NCI-H2196 treated with DMSO at 0.1 percent for 48 hours (cell line): ENCODE data around the gene NNT.
"Not testable (repeated sequence)": the region's sequence is repeated elsewhere in the genome, so short reads cannot be mapped to it uniquely, and the experiment has no call there.

Experiments
- DNase-seq: peaks from one replicate; lab custom pipeline; 2025; ENCODE audit not compliant: unreplicated experiment; lab: John Stamatoyannopoulos, UW

The NNT gene

GRCh38 chr5:43663916-43664315 is 60.9 kb downstream of the NNT start:
- DNase-seq = no peak

DNA sequence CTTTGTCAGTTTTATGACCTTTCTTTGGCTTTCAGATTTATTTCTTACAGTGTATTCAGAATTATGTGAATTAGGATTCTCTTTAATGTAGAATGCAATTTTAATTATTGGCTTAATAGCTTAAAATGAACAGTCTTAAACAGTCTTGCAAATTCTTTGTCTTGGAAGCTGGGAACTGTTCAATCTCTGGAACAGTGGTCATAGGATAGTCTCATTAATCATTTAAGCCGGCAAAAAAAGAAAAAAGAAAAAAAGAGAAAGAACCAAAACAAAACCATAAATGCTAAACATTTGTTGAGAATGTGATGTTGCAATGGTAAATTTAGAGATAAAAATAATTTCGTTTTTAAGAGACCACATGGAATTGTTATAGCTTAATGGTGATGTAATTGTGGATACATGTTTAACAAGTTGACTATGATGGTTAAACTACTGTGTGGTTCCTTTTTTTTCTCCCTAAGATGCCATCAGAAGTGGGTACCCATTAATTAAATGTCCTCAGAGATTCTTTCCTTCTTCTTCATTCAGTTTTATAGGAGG is 61.6 kb downstream of the NNT start:
- DNase-seq = no peak

DNA sequence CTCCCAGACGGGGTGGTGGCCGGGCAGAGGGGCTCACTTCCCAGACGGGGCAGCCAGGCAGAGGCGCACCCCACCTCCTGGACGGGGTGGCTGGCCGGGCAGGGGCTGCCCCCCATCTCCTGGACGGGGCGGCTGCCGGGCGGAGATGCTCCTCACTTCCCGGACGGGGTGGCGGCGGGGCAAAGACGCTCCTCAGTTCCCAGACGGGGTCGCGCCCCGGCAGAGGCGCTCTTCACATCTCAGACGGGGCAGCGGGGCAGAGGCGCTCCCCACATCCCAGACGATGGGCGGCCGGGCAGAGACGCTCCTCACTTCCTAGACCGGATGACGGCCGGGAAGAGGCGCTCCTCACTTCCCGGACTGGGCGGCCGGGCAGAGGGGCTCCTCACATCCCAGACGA is 62.8 kb downstream of the NNT start:
- DNase-seq = not testable (repeated sequence)

GRCh38 chr5:43666728-43667127 is 63.7 kb downstream of the NNT start:
- DNase-seq = not testable (repeated sequence)

- DNase-seq = not testable (repeated sequence)
These were observed 64.4 kb downstream of the NNT start for GRCh38 chr5:43667379-43667778.

DNA sequence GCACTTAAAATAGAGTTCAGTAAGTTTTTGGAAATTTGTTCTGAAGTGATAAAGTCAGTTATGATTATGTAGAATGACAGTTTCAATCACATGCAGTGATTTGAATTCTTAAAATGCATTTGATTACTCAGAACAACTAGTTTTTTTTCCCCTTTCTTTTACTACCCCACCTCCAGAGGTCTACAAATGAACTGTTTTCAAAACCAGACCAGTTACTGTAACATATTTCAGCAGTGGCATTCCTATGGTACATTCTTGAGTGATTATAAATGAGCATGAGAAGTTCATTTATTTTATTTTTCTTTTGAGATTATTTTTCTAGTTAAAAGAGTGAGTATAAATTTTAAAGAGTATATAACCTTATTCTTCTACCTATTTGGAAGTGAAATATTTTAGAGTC is 71.6 kb downstream of the NNT start:
- no peak for DNase-seq

DNA sequence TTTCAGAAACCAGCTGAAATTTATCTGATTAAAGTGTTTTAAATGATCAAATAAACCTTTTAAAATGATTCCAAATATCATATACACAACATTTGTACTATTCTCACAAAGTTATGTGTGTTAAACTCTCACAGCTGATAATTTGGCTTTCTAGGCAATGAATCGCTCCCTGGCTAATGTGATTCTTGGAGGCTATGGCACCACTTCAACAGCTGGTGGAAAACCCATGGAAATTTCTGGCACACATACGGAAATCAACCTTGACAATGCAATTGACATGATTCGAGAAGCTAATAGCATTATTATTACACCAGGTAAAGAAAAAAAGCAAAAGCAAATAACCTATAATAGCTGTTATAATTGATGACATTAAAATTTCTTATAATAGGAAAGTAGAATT is 72.4 kb downstream of the NNT start:
- DNase-seq = no peak

- no peak for DNase-seq
These were observed 73.3 kb downstream of the NNT start for GRCh38 chr5:43676083-43676840.

DNA sequence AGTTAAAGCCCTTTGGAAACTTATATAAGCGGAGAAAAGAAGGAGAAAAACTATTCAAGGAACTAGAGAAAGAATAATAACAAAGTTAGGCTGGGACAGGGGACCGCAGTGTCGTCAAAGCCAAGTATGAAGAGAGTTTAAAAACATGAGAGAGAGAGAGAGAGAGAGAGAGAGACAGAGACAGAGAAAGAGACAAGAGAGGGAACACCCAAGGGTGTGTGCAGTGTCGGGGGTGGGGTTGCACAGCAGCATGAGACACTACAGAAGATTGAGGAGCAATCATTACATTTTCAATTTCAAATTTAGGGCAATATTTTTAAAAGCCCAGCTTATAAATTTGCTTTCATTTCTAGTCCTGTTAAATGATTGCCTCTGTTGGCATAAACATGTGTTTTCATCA is 74.3 kb downstream of the NNT start:
- no peak for DNase-seq

DNA sequence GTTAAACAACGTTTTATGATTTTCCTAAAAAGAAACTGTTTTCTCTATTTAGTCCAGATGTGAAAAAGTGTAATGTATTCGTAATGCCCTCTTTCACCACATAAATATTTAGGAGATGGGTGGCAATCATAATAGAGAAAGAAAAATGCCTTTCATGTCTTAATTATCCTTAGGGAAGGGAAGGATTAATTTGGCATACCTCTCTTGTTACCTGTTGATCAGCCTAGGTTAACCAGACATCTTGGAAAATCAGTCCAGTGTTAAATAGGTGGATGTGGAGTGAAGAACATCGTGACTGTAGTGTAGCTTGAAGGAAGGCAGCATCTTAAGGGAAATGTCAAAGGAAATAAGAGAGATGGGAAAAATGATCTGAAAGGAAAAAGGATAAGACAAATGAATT is 76.2 kb downstream of the NNT start:
- DNase-seq = no peak

- DNase-seq = no peak
These were observed 77.3 kb downstream of the NNT start for GRCh38 chr5:43680286-43680685.

DNA sequence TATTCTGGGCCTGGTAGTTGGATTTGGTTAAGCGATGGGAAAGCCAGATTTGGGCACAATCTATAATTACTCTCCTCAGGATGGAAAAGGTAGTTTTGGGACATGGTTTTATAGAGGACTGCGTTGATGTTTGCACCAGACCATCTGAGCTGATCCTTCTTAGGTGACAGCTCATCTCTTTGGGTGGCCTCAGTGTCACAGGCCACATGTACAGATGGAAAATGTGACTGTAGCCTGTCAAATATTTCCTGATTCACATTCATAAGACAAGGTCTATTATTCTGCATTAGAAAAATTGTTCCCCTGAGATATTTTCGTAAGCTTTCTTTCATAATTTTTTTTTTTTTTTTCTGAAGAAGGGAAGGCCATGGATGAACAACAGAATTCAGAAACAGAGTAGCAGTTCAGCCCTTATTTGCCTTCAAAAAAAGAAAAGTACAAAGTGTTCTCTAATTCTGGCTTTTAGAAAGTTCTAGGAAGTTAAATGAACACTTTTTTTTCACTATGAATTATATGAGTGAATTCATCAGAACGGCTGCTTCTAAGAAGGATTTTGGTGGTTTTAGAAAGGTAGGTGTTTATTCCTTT is 81.0 kb downstream of the NNT start:
- DNase-seq = no peak

DNA sequence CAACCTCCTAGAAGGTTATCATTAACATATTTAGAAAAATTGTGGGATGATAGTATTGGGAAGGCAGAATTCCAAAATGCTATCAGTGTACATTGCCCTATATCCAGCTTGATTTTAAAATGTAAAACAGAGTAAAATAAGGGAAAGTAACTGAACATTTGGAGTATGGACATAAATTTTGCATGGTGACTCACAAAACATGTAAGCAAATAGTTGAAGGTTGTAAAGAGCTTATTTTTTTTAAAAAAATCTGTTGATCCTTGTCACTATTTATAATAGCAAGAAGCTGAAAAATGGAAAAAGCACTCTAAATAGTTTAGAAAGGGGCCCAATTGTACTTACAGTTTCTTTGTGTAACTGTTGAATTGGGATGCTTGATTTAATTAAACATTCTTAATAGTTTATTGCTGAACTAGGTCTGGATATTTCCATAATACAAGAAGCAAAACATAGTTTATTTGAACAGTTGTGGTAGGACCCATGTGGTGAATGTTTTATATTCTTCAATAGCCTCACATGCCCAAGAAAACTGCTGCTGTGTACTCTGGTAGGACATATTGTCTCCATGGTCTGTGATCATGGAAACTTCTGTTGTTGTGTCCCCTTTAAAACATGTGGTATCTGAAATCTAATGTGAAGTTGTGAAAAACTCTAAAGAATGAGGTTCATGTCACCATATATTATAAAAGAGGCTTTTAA is 82.4 kb downstream of the NNT start:
- DNase-seq = no peak

DNA sequence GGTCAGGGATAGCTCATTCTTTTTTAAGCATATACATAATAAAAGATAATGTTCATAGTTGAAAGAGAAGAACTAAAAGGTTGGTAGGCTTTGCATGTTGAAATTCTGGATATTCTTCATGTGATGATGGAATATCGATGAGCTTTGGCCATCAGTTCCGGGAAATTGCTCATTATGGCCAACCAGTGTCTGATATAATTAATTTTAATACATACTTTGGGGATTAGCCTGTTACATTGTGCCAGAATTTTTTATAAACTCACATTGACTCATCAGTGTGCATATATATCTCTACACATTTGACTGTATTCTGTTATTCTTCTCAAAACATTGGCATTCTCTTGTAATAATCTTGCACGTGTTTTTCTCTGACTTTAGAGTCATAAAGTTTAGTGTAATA is 84.3 kb downstream of the NNT start:
- no peak for DNase-seq

DNA sequence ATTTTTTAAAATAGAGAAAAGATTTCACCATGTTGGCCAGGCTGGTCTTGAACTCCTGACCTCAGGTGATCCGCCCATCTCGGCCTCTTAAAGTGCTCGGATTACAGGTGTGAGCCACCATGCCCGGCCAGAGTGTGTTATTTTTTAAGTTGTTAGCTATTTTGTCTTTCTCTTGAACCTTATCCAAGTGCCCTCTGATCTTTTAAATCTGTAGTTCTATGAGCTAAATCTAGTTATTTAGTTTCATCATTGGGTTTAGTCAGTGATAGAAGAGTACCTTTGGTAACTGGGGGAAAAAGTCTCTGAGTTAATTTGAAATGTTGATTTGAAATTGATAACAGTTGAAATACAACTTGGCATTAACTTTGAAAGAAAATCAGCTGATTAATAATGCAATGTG is 88.3 kb downstream of the NNT start:
- DNase-seq = no peak

GRCh38 chr5:43691893-43692292 is 88.9 kb downstream of the NNT start:
- DNase-seq = no peak

DNA sequence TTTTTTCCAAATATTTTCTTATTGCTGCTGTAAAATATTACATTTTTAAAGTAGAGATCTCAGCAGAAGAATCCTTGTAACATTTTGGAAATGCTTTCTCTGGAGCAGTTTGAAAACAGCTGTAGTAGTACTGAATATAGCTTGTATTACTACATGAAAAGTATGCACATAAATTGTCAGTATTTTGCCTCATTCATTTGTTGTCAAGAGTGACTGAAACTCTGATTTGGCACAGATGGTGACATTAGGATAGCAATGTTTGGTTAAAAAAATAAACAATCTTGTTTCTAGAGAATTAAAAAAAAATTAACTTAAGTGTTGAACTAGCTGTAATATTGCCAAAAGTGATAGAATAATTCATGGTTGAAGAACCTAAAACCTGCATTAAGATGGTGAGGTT is 90.4 kb downstream of the NNT start:
- no peak for DNase-seq

GRCh38 chr5:43694027-43694426 is 91.0 kb downstream of the NNT start:
- DNase-seq = no peak

GRCh38 chr5:43696444-43696843 is 93.5 kb downstream of the NNT start:
- DNase-seq = not testable (repeated sequence)

DNA sequence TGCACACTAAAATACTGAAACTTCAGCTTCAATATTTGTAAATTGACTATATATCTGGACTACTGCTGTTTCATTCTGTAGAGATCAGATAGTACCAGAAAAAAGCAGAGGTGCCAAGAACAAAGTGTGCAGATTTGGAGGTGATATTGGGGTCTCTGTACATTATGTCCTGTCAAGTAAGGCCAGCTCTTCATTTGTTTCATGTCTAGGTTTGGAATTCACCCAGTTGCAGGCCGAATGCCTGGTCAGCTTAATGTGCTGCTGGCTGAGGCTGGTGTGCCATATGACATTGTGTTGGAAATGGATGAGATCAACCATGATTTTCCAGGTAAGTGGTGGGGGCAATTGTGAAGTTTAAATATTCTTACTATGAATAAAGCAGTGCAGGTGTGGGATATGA is 96.9 kb downstream of the NNT start:
- DNase-seq = no peak

GRCh38 chr5:43700601-43701000 is 97.6 kb downstream of the NNT start:
- no peak for DNase-seq

- DNase-seq = no peak
These were observed 98.2 kb downstream of the NNT start for GRCh38 chr5:43701227-43701626.
